ENCODE measurements around the gene WDR82.
"Not testable (repeated sequence)": the region's sequence is repeated elsewhere in the genome, so short reads cannot be mapped to it uniquely, and the experiment has no call there.

WDR82 gene

GRCh38 chr3:52289338-52289746 lies 10.9 kb upstream of the WDR82 start:
- DNase-seq (ENCODE audit: low read depth), result no peak
- TF ChIP-seq CTCF (IDR thresholded peaks at IDR 0.05; ENCODE audit: low read depth, low read length, missing control alignments), result no peak
- H3K4me3 ChIP-seq (ENCODE audit: low read depth, low read length), result no peak overlapping the region

- H3K4me3 ChIP-seq (ENCODE audit: low read depth, low read length), result peak overlapping the region; percentile 92
- DNase-seq (ENCODE audit: low read depth), result no peak
- TF ChIP-seq CTCF (IDR thresholded peaks at IDR 0.05; ENCODE audit: low read depth, low read length, missing control alignments), result no peak
Measured at GRCh38 chr3:52288674-52289073, 10.2 kb upstream of the WDR82 start.

- no peak for TF ChIP-seq CTCF (IDR thresholded peaks at IDR 0.05; ENCODE audit: low read depth, low read length, missing control alignments)
- DNase-seq (ENCODE audit: low read depth), result no peak
- peak overlapping the region; percentile 92 for H3K4me3 ChIP-seq (ENCODE audit: low read depth, low read length)
Measured at GRCh38 chr3:52286777-52287110, 8.3 kb upstream of the WDR82 start.

- not testable (repeated sequence) for DNase-seq (ENCODE audit: low read depth); H3K4me3 ChIP-seq (ENCODE audit: low read depth, low read length)
Measured at GRCh38 chr3:52284051-52284450, 5.6 kb upstream of the WDR82 start.

GRCh38 chr3:52283306-52283705 lies 4.9 kb upstream of the WDR82 start:
- DNase-seq (ENCODE audit: low read depth), result no peak
- TF ChIP-seq CTCF (IDR thresholded peaks at IDR 0.05; ENCODE audit: low read depth, low read length, missing control alignments), result no peak
- no peak overlapping the region for H3K4me3 ChIP-seq (ENCODE audit: low read depth, low read length)

GRCh38 chr3:52281981-52282801 lies 3.7 kb upstream of the WDR82 start:
- no peak overlapping the region for H3K4me3 ChIP-seq (ENCODE audit: low read depth, low read length)
- no peak for TF ChIP-seq CTCF (IDR thresholded peaks at IDR 0.05; ENCODE audit: low read depth, low read length, missing control alignments)
- no peak for DNase-seq (ENCODE audit: low read depth)

- DNase-seq (ENCODE audit: low read depth), result no peak
- TF ChIP-seq CTCF (IDR thresholded peaks at IDR 0.05; ENCODE audit: low read depth, low read length, missing control alignments), result no peak
- H3K4me3 ChIP-seq (ENCODE audit: low read depth, low read length), result no peak overlapping the region
Measured at GRCh38 chr3:52280050-52280461, 1.6 kb upstream of the WDR82 start.

Data from GM12864 (cell line).